HL-60 (cell line): ENCODE results near the gene KHDC4.

Experiments
- GABPA ChIP-seq: IDR thresholded peaks from 2 replicates; pipeline ENCODE4 v1.6.1; 2012; ENCODE audit warnings: low read depth
- POLR2AphosphoS5 ChIP-seq: IDR thresholded peaks from 2 replicates; pipeline ENCODE4 v1.6.1; 2012; ENCODE audit warnings: low read depth
- SPI1 ChIP-seq: IDR thresholded peaks from 2 replicates; pipeline ENCODE4 v1.6.1; 2012; ENCODE audit warnings: low read depth, mild to moderate bottlenecking, borderline replicate concordance
- TF ChIP-seq, protein P1 (sequence below): IDR thresholded peaks from one replicate; pipeline ENCODE4 v1.5.1; 2011; ENCODE audit warnings: low read length, control low read depth, inconsistent platforms; ENCODE audit not compliant: insufficient read depth
- TF ChIP-seq, protein P2 (sequence below): IDR thresholded peaks from 2 replicates; pipeline ENCODE4 v1.6.1; 2012; ENCODE audit warnings: low read depth; ENCODE audit not compliant: insufficient replicate concordance

DNA sequence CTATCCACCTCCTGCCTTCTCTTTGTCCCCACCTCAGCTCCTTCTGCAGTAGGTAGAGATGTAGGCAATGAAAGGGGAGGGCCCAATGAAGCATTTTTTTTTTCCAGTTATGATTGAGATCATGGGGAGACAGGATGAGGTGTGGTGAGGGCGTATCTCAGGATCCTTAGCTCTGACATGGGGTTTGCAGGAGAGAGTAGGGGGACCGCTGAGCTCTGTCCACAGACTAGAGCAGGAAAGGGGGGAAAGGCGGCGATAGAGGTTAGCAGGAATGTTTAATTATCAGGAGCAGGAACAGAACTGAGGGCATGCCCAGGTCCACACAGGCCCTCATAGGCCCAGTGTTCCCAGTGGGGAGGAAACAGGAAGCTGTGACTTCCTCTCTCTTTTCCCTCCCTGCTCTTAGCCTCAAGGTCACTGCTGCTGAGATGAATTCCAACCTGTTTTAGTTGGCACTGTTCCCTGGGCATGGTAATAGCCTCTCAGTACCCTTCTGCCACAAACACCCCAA, 6.3 kb upstream of the KHDC4 start:
- TF ChIP-seq, protein P1, sequence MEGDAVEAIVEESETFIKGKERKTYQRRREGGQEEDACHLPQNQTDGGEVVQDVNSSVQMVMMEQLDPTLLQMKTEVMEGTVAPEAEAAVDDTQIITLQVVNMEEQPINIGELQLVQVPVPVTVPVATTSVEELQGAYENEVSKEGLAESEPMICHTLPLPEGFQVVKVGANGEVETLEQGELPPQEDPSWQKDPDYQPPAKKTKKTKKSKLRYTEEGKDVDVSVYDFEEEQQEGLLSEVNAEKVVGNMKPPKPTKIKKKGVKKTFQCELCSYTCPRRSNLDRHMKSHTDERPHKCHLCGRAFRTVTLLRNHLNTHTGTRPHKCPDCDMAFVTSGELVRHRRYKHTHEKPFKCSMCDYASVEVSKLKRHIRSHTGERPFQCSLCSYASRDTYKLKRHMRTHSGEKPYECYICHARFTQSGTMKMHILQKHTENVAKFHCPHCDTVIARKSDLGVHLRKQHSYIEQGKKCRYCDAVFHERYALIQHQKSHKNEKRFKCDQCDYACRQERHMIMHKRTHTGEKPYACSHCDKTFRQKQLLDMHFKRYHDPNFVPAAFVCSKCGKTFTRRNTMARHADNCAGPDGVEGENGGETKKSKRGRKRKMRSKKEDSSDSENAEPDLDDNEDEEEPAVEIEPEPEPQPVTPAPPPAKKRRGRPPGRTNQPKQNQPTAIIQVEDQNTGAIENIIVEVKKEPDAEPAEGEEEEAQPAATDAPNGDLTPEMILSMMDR, result no peak
- TF ChIP-seq, protein P2, sequence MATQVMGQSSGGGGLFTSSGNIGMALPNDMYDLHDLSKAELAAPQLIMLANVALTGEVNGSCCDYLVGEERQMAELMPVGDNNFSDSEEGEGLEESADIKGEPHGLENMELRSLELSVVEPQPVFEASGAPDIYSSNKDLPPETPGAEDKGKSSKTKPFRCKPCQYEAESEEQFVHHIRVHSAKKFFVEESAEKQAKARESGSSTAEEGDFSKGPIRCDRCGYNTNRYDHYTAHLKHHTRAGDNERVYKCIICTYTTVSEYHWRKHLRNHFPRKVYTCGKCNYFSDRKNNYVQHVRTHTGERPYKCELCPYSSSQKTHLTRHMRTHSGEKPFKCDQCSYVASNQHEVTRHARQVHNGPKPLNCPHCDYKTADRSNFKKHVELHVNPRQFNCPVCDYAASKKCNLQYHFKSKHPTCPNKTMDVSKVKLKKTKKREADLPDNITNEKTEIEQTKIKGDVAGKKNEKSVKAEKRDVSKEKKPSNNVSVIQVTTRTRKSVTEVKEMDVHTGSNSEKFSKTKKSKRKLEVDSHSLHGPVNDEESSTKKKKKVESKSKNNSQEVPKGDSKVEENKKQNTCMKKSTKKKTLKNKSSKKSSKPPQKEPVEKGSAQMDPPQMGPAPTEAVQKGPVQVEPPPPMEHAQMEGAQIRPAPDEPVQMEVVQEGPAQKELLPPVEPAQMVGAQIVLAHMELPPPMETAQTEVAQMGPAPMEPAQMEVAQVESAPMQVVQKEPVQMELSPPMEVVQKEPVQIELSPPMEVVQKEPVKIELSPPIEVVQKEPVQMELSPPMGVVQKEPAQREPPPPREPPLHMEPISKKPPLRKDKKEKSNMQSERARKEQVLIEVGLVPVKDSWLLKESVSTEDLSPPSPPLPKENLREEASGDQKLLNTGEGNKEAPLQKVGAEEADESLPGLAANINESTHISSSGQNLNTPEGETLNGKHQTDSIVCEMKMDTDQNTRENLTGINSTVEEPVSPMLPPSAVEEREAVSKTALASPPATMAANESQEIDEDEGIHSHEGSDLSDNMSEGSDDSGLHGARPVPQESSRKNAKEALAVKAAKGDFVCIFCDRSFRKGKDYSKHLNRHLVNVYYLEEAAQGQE, result no peak
- TF ChIP-seq POLR2AphosphoS5, result 0 out of 2 replicates have a peak, but pooled peaks have one; percentile 14
- peak; percentile 93 for TF ChIP-seq SPI1
- TF ChIP-seq GABPA, result no peak
